GM23248 (cell line): Measurements from ENCODE around the gene DLG2. TPM values are rescaled to one million over a fixed set of nuclear protein-coding genes. Genes with fewer than 3 reads are reported as not detected.

Source experiments
- DNase-seq: peaks from one replicate; pipeline ENCODE4 v3.0.0-alpha.2; 2015
- H2AFZ ChIP-seq: fragments of 200-600 bp; sonication (generic); 2 replicates; pipeline ENCODE4 v1.6.1; 2016; ENCODE audit warnings: antibody characterized with exemption
- H3F3A ChIP-seq: fragments of 200-600 bp; sonication (generic); 2 replicates; pipeline ENCODE4 v1.6.1; 2016; ENCODE audit warnings: mild to moderate bottlenecking, antibody characterized with exemption, mixed run types; ENCODE audit not compliant: insufficient read depth
- H3K27ac ChIP-seq: fragments of 200-600 bp; sonication (generic); 2 replicates; pipeline ENCODE4 v1.5.1; 2016; ENCODE audit warnings: mild to moderate bottlenecking
- H3K27me3 ChIP-seq: fragments of 200-600 bp; sonication (generic); replicated peaks from 2 replicates; pipeline ENCODE4 v1.6.1; 2016; ENCODE audit warnings: mild to moderate bottlenecking; ENCODE audit not compliant: insufficient read depth
- H3K36me3 ChIP-seq: fragments of 200-600 bp; sonication (generic); 2 replicates; pipeline ENCODE4 v1.6.1; 2016; ENCODE audit warnings: low read depth, mild to moderate bottlenecking
- H3K4me1 ChIP-seq: fragments of 200-600 bp; sonication (generic); 2 replicates; pipeline ENCODE4 v1.6.1; 2016; ENCODE audit warnings: mild to moderate bottlenecking; ENCODE audit not compliant: insufficient read depth
- H3K4me2 ChIP-seq: fragments of 200-600 bp; sonication (generic); one replicate; pipeline ENCODE4 v1.6.1; 2016; ENCODE audit warnings: mild to moderate bottlenecking; ENCODE audit not compliant: unreplicated experiment
- H3K4me3 ChIP-seq: fragments of 200-600 bp; sonication (generic); 2 replicates; pipeline ENCODE4 v1.5.1; 2016; ENCODE audit warnings: mild to moderate bottlenecking
- H3K79me2 ChIP-seq: fragments of 200-600 bp; sonication (generic); 2 replicates; pipeline ENCODE4 v1.6.1; 2016; ENCODE audit warnings: mild to moderate bottlenecking; ENCODE audit not compliant: insufficient read depth
- H3K9ac ChIP-seq: fragments of 200-600 bp; sonication (generic); 2 replicates; pipeline ENCODE4 v1.6.1; 2016; ENCODE audit warnings: mild to moderate bottlenecking
- H3K9me2 ChIP-seq: fragments of 200-600 bp; sonication (generic); 2 replicates; pipeline ENCODE4 v1.6.1; 2016; ENCODE audit warnings: mixed run types, mild to moderate bottlenecking, moderate library complexity; ENCODE audit not compliant: insufficient read depth
- H3K9me3 ChIP-seq: fragments of 200-600 bp; sonication (generic); one replicate; pipeline ENCODE4 v1.6.1; 2017; ENCODE audit warnings: low read depth
- H4K20me1 ChIP-seq: fragments of 200-600 bp; sonication (generic); 2 replicates; pipeline ENCODE4 v1.6.0; 2016; ENCODE audit not compliant: insufficient read depth
- EZH2 ChIP-seq: fragments of 200-600 bp; sonication (generic); IDR thresholded peaks from 2 replicates; pipeline ENCODE4 v1.6.1; 2018; ENCODE audit warnings: antibody characterized with exemption, mild to moderate bottlenecking; ENCODE audit not compliant: insufficient read depth, poor library complexity, severe bottlenecking
- EZH2phosphoT487 ChIP-seq: fragments of 200-600 bp; sonication (generic); IDR thresholded peaks from 2 replicates; pipeline ENCODE4 v1.6.1; 2018; ENCODE audit warnings: antibody characterized with exemption, moderate library complexity, mild to moderate bottlenecking, low read depth; ENCODE audit not compliant: insufficient read depth
- WGBS, 2 experiments: methylation state at CpG; one replicate each; pipeline ENCODE4 v1.1.6; 2015 to 2017; ENCODE audit warnings: low lambda C conversion rate in 2 of 2, low coverage in 1 of 2; ENCODE audit errors: missing lambda C conversion rate in 2 of 2; 5-methylcytosine and 5-hydroxymethylcytosine counted together
- in situ Hi-C: fragments of 300-500 bp; cut with MboI; formaldehyde crosslinking; loops from 2 replicates; pipeline ENCODE4 v1.15.0; 2020
- polyA plus RNA-seq: library from polyadenylated mRNA; unstranded; fragments of >200 nt; fragmentation: Nextera tagmentation; extraction: Ambion mirVana; gene quantifications from 2 replicates; pipeline ENCODE4 v1.2.1, GENCODE V29; 2016
- total RNA-seq: library from RNA; depleted of rRNA; stranded (reverse); fragments of >200 nt; shearing (Covaris generic); gene quantifications from 2 replicates; pipeline ENCODE4 v1.2.3, GENCODE V29; 2014

DLG2 gene
- total and polyA plus RNA-seq, 2 experiments from 2014 or later, result 1.1 to 1.7 TPM

DNA sequence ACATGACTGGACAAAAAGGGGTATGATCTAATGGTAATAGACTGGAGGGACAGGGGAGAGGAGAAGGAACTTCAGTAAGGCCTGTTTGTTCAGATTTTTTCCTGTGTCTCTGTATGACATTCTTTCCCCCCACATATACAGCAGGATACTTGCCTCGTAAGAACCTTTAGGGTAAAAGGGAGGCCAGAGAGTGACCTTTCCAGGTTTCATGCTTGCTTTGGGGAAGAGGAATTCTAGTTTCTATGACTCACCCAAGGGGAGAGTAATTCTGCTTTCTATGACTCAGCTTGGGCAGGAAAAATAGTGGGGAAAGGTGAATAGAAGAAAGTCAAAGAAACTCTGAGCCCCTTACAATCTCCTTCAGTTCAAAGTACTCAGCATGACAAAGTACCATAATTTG is 457.0 kb downstream of the DLG2 start:
- no peaks in the 10 kb centered on the region for H3K36me3 ChIP-seq
- TF ChIP-seq EZH2phosphoT487 (no peak), EZH2 (no peak)

DNA sequence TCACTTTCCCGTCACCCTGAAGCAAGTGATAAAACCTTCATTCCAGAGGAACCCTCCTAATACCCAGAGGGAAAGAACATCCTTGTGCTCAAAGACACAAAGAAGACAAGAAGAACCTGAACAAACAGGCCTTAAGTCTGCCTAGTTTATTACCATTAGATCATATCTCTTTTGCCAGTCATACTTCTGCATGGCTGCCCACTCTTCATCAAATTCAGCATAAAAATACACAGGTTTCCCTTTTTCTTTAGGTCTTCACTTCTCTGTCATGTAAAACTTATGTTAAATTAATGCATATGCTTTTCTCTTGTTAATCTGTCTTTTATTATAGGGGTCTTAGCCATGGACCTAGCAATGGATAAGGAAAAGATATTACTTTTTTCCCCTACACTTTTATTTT is 459.7 kb downstream of the DLG2 start:
- Histone ChIP-seq H4K20me1 (no peaks in the 10 kb centered on the region), H3K9me2 (no peaks in the 10 kb centered on the region), H2AFZ (no peak overlapping the region), H3K4me1 (no peaks in the 10 kb centered on the region), H3K9ac (no peak overlapping the region), H3K79me2 (no peaks in the 10 kb centered on the region), H3K4me3 (no peak overlapping the region), H3F3A (no peaks in the 10 kb centered on the region), H3K27me3 (no peaks in the 10 kb centered on the region), H3K4me2 (no peak overlapping the region), H3K27ac (no peak overlapping the region), H3K9me3 (no peaks in the 10 kb centered on the region), H3K36me3 (no peaks in the 10 kb centered on the region)
- TF ChIP-seq EZH2phosphoT487, result no peak
- no peak for TF ChIP-seq EZH2
- WGBS, 2 experiments, result 56 to 62% methylated on average over 1 of the region's 1 CpG
- DNase-seq, result no peak
- in situ Hi-C loops, result no loop called here

More for the DNA sequence above, 457.0 kb downstream of the DLG2 start:
- 17 to 26% methylated on average over 1 of the region's 1 CpG for WGBS, 2 experiments
- Histone ChIP-seq H2AFZ (no peak overlapping the region), H3F3A (no peaks in the 10 kb centered on the region), H3K79me2 (no peaks in the 10 kb centered on the region), H3K9me2 (no peaks in the 10 kb centered on the region), H3K27ac (no peak overlapping the region), H3K4me1 (no peaks in the 10 kb centered on the region), H3K9me3 (no peaks in the 10 kb centered on the region), H4K20me1 (no peaks in the 10 kb centered on the region), H3K4me3 (no peak overlapping the region), H3K9ac (no peak overlapping the region), H3K27me3 (no peaks in the 10 kb centered on the region), H3K4me2 (no peak overlapping the region)
- in situ Hi-C loops, result no loop called here
- DNase-seq, result peak; percentile 50

DNA sequence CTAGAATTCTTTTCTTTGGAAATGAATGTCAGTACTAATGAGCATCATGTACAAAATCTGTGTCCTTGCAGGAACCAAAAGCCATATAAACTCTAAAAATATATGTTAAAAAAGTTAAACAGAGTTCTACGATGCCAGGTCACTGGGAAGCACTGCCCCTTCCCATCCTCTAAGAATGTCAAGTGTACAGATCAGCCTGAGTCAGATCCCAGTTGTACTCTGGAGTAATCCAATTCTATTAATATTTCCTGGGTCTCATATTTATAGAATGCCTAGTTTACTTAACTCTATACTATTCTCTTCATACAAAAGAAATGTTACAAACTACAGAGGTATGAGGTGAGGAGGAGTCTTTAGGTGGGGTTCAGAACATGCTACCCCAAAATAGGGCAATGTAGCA is 460.1 kb downstream of the DLG2 start:
- in situ Hi-C loops, result no loop called here
- Histone ChIP-seq H3K27me3 (no peaks in the 10 kb centered on the region), H2AFZ (no peak overlapping the region), H3K9me2 (no peaks in the 10 kb centered on the region), H3K4me2 (no peak overlapping the region), H3K4me1 (no peaks in the 10 kb centered on the region), H3K9me3 (no peaks in the 10 kb centered on the region), H3K27ac (no peak overlapping the region), H3K79me2 (no peaks in the 10 kb centered on the region), H3F3A (no peaks in the 10 kb centered on the region), H3K36me3 (no peaks in the 10 kb centered on the region), H4K20me1 (no peaks in the 10 kb centered on the region), H3K9ac (no peak overlapping the region), H3K4me3 (no peak overlapping the region)
- 58 to 63% methylated on average over 1 of the region's 1 CpG for WGBS, 2 experiments
- DNase-seq, result no peak
- no peak for TF ChIP-seq EZH2phosphoT487
- TF ChIP-seq EZH2, result no peak

DNA sequence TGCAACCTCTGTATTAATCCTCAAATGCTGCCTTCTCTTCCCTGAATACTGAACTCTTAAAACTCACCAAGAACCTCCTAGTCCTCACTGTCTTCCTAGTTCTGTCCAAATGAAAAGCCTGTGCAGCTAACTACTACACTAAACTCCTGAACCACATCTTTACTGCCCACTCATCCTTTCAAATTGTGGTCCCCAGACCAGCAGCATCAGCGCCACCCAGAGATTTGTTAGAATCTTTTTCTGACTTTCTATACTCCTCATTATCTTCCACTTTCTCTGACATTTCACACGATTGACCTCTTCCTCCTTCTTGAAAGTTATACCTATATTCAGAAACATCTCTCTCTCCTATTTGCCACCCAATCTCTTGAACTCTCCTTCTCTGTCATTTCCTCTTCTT is 461.3 kb downstream of the DLG2 start:
- no peaks in the 10 kb centered on the region for H3F3A ChIP-seq
- H3K9ac ChIP-seq, result no peak overlapping the region
- H3K36me3 ChIP-seq, result no peaks in the 10 kb centered on the region
- 76 to 87% methylated on average over 2 of the region's 2 CpGs for WGBS, 2 experiments
- in situ Hi-C loops, result no loop called here
- H3K4me2 ChIP-seq, result no peak overlapping the region
- no peak overlapping the region for H3K27ac ChIP-seq
- H4K20me1 ChIP-seq, result no peaks in the 10 kb centered on the region
- no peak overlapping the region for H2AFZ ChIP-seq
- no peak overlapping the region for H3K4me3 ChIP-seq
- no peaks in the 10 kb centered on the region for H3K27me3 ChIP-seq
- no peak for DNase-seq
- H3K9me2 ChIP-seq, result no peaks in the 10 kb centered on the region
- TF ChIP-seq EZH2, result no peak
- TF ChIP-seq EZH2phosphoT487, result no peak
- H3K79me2 ChIP-seq, result no peaks in the 10 kb centered on the region
- no peaks in the 10 kb centered on the region for H3K4me1 ChIP-seq
- no peaks in the 10 kb centered on the region for H3K9me3 ChIP-seq

DNA sequence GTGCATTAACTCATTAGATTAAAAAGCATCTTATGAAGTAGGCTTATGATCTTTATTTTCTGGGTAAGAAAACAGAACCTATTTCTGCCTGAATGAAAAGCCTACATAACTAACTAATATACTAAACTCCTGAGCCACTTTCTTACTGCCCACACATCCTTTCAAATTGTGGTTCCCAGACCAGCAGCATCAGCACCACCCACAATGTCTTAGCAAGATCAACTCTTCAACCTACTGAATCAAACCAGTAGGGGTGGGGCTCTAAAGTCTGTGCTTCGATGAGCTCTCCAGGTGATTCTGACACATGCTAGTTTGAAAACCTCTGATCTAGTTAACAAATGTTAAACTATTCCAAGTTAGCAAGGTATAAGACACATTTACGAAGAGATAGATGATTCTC is 462.4 kb downstream of the DLG2 start:
- H3K27ac ChIP-seq, result no peak overlapping the region
- H3K9ac ChIP-seq, result no peak overlapping the region
- 68 to 69% methylated on average over 2 of the region's 2 CpGs for WGBS, 2 experiments

More for the DNA sequence above, 462.4 kb downstream of the DLG2 start:
- Histone ChIP-seq H3K9me3 (no peaks in the 10 kb centered on the region), H2AFZ (no peak overlapping the region), H3K79me2 (no peaks in the 10 kb centered on the region), H3F3A (no peaks in the 10 kb centered on the region), H3K4me3 (no peak overlapping the region), H3K27me3 (no peaks in the 10 kb centered on the region), H3K4me1 (no peaks in the 10 kb centered on the region), H3K36me3 (no peaks in the 10 kb centered on the region), H4K20me1 (no peaks in the 10 kb centered on the region), H3K4me2 (no peak overlapping the region), H3K9me2 (no peaks in the 10 kb centered on the region)
- no peak for TF ChIP-seq EZH2phosphoT487
- TF ChIP-seq EZH2, result no peak
- no peak for DNase-seq
- in situ Hi-C loops, result no loop called here
